Activated CD4-positive, alpha-beta T cell treated with anti-CD3 and anti-CD28 coated beads, Interleukin-2, amount 10 ng/mL, durations not matched to agents 7 days and 5 days (primary cell): ENCODE measurements around the gene BACH2. TPM values are rescaled to one million over a fixed set of nuclear protein-coding genes. Genes with fewer than 3 reads are reported as not detected.
A peak's percentile ranks its signal among the peaks of the same experiment; 100 is the strongest.
"Not testable (repeated sequence)": the region's sequence is repeated elsewhere in the genome, so short reads cannot be mapped to it uniquely, and the experiment has no call there.

Source experiments
- CTCF ChIA-PET: fragments of 350-600 bp; sonication (Branson Sonifier 250); formaldehyde crosslinking; loops from one replicate; lab custom pipeline; 2021; ENCODE audit warnings: antibody characterized with exemption; lab: Charles Lee
- POLR2A ChIA-PET: fragments of 350-600 bp; sonication (Branson Sonifier 250); formaldehyde crosslinking; loops from one replicate; lab custom pipeline; 2021; ENCODE audit warnings: antibody characterized with exemption; lab: Charles Lee
- DNase-seq: peaks from one replicate; pipeline ENCODE4 v3.0.0-alpha.2; 2020
- H3K27ac Mint-ChIP-seq: one replicate; pipeline ENCODE4 v1.8.0; 2021; ENCODE audit warnings: mild to moderate bottlenecking, moderate library complexity, mixed read lengths
- H3K27me3 Mint-ChIP-seq: one replicate; pipeline ENCODE4 v1.8.0; 2021; ENCODE audit warnings: mixed read lengths
- H3K36me3 Mint-ChIP-seq: one replicate; pipeline ENCODE4 v1.8.0; 2021; ENCODE audit warnings: low read depth, mixed read lengths
- H3K4me1 Mint-ChIP-seq: one replicate; pipeline ENCODE4 v1.8.0; 2021; ENCODE audit warnings: mixed read lengths
- H3K4me3 Mint-ChIP-seq: one replicate; pipeline ENCODE4 v1.8.0; 2021; ENCODE audit warnings: mild to moderate bottlenecking, moderate library complexity, mixed read lengths
- H3K9me3 Mint-ChIP-seq: one replicate; pipeline ENCODE4 v1.8.0; 2021; ENCODE audit warnings: mixed read lengths
- total RNA-seq, 2 experiments: library from RNA; stranded (reverse); gene quantifications; one replicate each; pipeline ENCODE4 v1.2.3, GENCODE V29; 2021

Gene BACH2
- total RNA-seq, 2 experiments from 2014 or later, result 59.4 to 61.6 TPM

DNA sequence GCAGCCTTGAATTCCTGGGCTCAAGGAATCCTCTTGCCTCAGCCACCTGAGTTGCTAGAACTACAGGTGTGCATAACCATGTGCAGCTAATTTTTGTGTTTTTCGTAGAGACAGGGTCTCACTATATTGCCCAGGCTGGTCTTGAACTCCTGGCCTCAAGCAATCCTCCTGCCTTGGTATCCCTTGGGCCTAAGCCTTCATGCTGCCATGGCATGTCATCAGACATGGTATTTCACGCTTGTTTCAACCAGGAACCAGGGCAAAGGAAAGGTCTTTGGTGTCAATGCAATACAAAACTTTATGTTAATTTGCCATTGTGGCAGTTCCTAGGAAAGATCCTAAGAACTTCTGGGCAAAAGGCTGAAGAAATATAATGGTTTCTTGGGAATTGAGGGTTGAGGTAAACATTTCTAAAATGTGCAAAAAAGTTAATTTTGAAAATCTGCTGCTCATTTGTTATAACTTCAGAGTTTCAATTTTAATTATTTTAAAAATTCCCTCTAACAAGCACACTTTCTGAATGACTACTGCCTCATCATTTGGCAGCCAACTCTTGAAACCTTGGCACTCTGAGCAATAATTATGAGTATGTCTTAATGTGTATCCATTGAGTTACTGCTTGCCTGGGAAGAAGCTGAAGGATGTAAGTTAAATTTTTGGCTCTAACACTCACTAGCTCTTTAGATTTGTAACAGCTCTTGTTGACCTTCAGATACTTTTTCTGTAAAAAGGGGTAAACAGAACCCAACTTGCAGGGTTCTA is 248.3 kb downstream of the BACH2 start:
- ChIA-PET CTCF (interaction anchor here (1.5 kb wide), 1 partner anchor 20 kb away, joined by 4 read pairs; no protein-coding TSS in a partner anchor), POLR2A (interaction anchor here (0.6 kb wide), 1 partner anchor 32 kb away, joined by 3 read pairs; no protein-coding TSS in a partner anchor)
- peaks cover 37% of the 10 kb centered on the region for H3K36me3 Mint-ChIP-seq
- H3K27ac Mint-ChIP-seq, result no peak overlapping the region
- peaks cover 10% of the 10 kb centered on the region for H3K9me3 Mint-ChIP-seq
- H3K4me1 Mint-ChIP-seq, result peaks cover 38% of the 10 kb centered on the region
- no peaks in the 10 kb centered on the region for H3K27me3 Mint-ChIP-seq
- no peak overlapping the region for H3K4me3 Mint-ChIP-seq
- DNase-seq, result no peak

DNA sequence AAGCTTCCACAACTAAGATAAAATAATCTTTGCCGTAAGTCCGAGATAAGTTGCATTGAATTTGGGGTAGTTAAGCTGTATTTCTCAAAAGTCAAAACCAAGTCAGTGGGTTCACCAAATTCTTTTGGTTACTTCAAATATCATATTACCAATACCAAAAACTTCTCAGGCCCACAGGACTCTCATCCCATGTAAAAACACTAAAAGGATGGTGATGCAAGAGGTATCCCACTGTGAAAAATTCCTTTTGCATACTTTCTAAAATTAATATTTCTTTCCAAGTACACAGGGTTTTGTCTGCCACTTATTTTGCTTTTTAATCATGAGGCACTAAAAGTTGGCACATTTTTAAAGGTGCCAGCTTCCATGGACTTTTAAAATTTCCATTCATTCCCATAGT is 251.1 kb downstream of the BACH2 start:
- H3K36me3 Mint-ChIP-seq, result peaks cover 24% of the 10 kb centered on the region
- POLR2A ChIA-PET, result no interaction called here
- H3K4me3 Mint-ChIP-seq, result no peak overlapping the region
- H3K27me3 Mint-ChIP-seq, result no peaks in the 10 kb centered on the region
- H3K4me1 Mint-ChIP-seq, result peaks cover 34% of the 10 kb centered on the region
- CTCF ChIA-PET, result interaction anchor here (0.7 to 1.6 kb wide), 2 partner anchors 12 to 35 kb away, joined by 3 to 4 read pairs; no protein-coding TSS in a partner anchor
- no peak overlapping the region for H3K27ac Mint-ChIP-seq
- no peaks in the 10 kb centered on the region for H3K9me3 Mint-ChIP-seq
- DNase-seq, result no peak

DNA sequence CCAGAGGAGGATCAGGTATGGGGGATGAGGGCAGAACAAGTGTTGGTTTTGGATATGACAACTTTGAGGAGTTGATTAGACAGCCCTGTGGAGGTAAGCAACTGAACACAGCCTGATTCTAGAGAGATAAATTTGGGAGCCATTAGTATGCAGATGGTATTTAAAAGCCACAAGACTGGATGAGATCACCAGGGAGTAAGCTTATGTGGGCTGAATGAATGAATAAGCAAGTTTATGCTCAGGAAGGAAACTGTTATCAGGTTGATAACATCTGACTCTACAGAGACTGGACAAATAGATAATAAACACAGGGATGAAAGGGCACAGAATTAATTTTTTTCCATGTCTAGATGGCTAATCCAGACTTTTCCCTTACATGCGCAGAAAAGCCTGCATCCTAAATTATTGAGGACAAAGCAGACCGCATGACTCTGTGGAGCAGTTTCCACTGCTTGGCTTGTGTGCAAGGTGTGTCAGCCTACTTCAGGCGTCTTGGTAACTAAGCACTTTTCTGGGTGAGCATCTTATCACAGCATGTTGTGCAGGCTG is 251.7 kb downstream of the BACH2 start:
- H3K27me3 Mint-ChIP-seq, result no peaks in the 10 kb centered on the region
- H3K36me3 Mint-ChIP-seq, result peaks cover 28% of the 10 kb centered on the region
- no peak overlapping the region for H3K27ac Mint-ChIP-seq
- no peaks in the 10 kb centered on the region for H3K9me3 Mint-ChIP-seq
- no peak for DNase-seq
- H3K4me1 Mint-ChIP-seq, result peaks cover 30% of the 10 kb centered on the region
- H3K4me3 Mint-ChIP-seq, result no peak overlapping the region
- ChIA-PET CTCF (interaction anchor here (1.4 to 1.8 kb wide), 4 partner anchors 11 to 348 kb away, joined by 3 to 4 read pairs (median 4); no protein-coding TSS in a partner anchor), POLR2A (no interaction called here)

DNA sequence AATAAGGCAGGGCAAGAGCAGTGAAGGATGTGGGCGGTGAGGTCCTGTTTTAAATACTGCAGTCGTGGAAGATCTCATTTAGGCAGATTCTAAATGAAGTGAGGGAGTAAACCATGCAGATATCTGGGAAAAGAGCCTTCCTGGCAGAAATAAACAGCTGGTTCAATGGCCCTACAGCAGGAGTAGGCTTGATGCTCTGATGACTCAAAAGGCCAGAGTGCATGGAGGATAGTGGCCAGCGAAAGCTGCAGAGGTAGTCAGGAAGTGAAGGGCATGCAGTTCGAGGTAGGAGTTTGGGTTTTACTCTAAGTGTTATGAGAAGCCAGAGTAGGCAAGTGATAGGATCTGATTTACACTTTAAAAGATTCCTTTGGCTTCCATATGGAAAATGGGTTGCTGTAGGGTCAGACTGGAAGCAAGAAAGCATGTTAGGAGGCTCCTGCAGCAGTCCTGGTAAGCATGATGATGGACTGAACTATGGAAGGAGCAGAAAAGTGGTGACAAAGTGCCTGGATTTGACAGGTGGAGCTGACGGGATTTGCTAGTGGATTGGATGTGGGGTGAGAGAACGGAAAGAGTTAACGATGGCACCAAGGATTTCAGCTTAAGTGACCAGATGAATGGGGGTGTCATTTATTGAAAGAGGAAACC is 252.3 kb downstream of the BACH2 start:
- POLR2A ChIA-PET, result no interaction called here
- DNase-seq, result no peak
- CTCF ChIA-PET, result interaction anchor here (1.4 to 1.8 kb wide), 4 partner anchors 11 to 349 kb away, joined by 3 to 4 read pairs (median 4); no protein-coding TSS in a partner anchor
- H3K4me3 Mint-ChIP-seq, result no peak overlapping the region
- no peaks in the 10 kb centered on the region for H3K9me3 Mint-ChIP-seq
- H3K36me3 Mint-ChIP-seq, result peaks cover 32% of the 10 kb centered on the region
- H3K27me3 Mint-ChIP-seq, result no peaks in the 10 kb centered on the region
- H3K27ac Mint-ChIP-seq, result no peak overlapping the region
- H3K4me1 Mint-ChIP-seq, result peaks cover 27% of the 10 kb centered on the region

GRCh38 chr6:90040931-90041330 is 255.7 kb downstream of the BACH2 start:
- Mint-ChIP-seq H3K4me3 (no peak overlapping the region), H3K4me1 (peaks cover 22% of the 10 kb centered on the region), H3K36me3 (peaks cover 41% of the 10 kb centered on the region), H3K27me3 (no peaks in the 10 kb centered on the region), H3K27ac (no peak overlapping the region), H3K9me3 (peaks cover 4% of the 10 kb centered on the region)
- POLR2A ChIA-PET, result no interaction called here
- no peak for DNase-seq
- CTCF ChIA-PET, result no interaction called here

- DNase-seq, result no peak
- Mint-ChIP-seq H3K9me3 (peaks cover 4% of the 10 kb centered on the region), H3K4me3 (no peak overlapping the region), H3K4me1 (peaks cover 30% of the 10 kb centered on the region), H3K27ac (peak overlapping the region; percentile 34), H3K27me3 (no peaks in the 10 kb centered on the region), H3K36me3 (peaks cover 48% of the 10 kb centered on the region)
- ChIA-PET CTCF (no interaction called here), POLR2A (no interaction called here)
Measured at GRCh38 chr6:90039911-90040310, 256.7 kb downstream of the BACH2 start.

- peaks cover 50% of the 10 kb centered on the region for H3K36me3 Mint-ChIP-seq
Measured at GRCh38 chr6:90038961-90039653, 257.5 kb downstream of the BACH2 start.

GRCh38 chr6:90036963-90037362 is 259.7 kb downstream of the BACH2 start:
- Mint-ChIP-seq H3K36me3 (peaks cover 66% of the 10 kb centered on the region), H3K27me3 (no peaks in the 10 kb centered on the region), H3K4me3 (no peak overlapping the region), H3K9me3 (peaks cover 10% of the 10 kb centered on the region), H3K4me1 (peaks cover 45% of the 10 kb centered on the region), H3K27ac (no peak overlapping the region)
- ChIA-PET CTCF (no interaction called here), POLR2A (no interaction called here)
- DNase-seq, result no peak

More at GRCh38 chr6:90038961-90039653, 257.5 kb downstream of the BACH2 start:
- peaks cover 34% of the 10 kb centered on the region for H3K4me1 Mint-ChIP-seq
- H3K27me3 Mint-ChIP-seq, result no peaks in the 10 kb centered on the region
- H3K27ac Mint-ChIP-seq, result no peak overlapping the region
- DNase-seq, result no peak
- CTCF ChIA-PET, result interaction anchor here (0.7 kb wide), 1 partner anchor 433 kb away, joined by 5 read pairs; no protein-coding TSS in a partner anchor
- no peak overlapping the region for H3K4me3 Mint-ChIP-seq
- peaks cover 4% of the 10 kb centered on the region for H3K9me3 Mint-ChIP-seq
- POLR2A ChIA-PET, result no interaction called here

- H3K27me3 Mint-ChIP-seq, result no peaks in the 10 kb centered on the region
- no peak for DNase-seq
- no peak overlapping the region for H3K4me3 Mint-ChIP-seq
- ChIA-PET POLR2A (no interaction called here), CTCF (interaction anchor here (0.6 kb wide), 1 partner anchor 428 kb away, joined by 3 read pairs; no protein-coding TSS in a partner anchor)
- peaks cover 10% of the 10 kb centered on the region for H3K9me3 Mint-ChIP-seq
- no peak overlapping the region for H3K27ac Mint-ChIP-seq
- peaks cover 64% of the 10 kb centered on the region for H3K36me3 Mint-ChIP-seq
- peaks cover 49% of the 10 kb centered on the region for H3K4me1 Mint-ChIP-seq
Measured at GRCh38 chr6:90035047-90035723, 261.5 kb downstream of the BACH2 start.

GRCh38 chr6:90033746-90034271 is 262.8 kb downstream of the BACH2 start:
- ChIA-PET POLR2A (no interaction called here), CTCF (interaction anchor here (0.9 kb wide), 1 partner anchor 11 kb away, joined by 4 read pairs; no protein-coding TSS in a partner anchor)
- no peak overlapping the region for H3K27ac Mint-ChIP-seq
- H3K4me3 Mint-ChIP-seq, result no peak overlapping the region
- H3K27me3 Mint-ChIP-seq, result no peaks in the 10 kb centered on the region
- H3K36me3 Mint-ChIP-seq, result peaks cover 66% of the 10 kb centered on the region
- H3K9me3 Mint-ChIP-seq, result peaks cover 7% of the 10 kb centered on the region
- peaks cover 63% of the 10 kb centered on the region for H3K4me1 Mint-ChIP-seq
- no peak for DNase-seq

DNA sequence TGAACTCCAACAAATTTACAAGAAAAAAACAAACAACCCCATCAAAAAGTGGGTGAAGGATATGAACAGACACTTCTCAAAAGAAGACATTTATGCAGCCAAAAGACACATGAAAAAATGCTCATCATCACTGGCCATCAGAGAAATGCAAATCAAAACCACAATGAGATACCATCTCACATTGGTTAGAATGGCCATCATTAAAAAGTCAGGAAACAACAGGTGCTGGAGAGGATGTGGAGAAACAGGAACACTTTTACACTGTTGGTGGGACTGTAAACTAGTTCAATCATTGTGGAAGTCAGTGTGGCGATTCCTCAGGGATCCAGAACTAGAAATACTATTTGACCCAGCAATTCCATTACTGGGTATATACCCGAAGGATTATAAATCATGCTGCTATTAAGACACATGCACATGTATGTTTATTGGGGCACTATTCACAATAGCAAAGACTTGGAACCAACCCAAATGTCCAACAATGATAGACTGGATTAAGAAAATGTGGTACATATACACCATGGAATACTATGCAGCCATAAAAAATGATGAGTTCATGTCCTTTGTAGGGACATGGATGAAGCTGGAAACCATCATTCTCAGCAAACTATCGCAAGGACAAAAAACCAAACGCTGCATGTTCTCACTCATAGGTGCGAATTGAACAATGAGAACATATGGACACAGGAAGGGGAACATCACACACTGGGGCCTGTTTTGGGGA is 264.0 kb downstream of the BACH2 start:
- H3K9me3 Mint-ChIP-seq, H3K27me3 Mint-ChIP-seq, H3K4me3 Mint-ChIP-seq, CTCF ChIA-PET, POLR2A ChIA-PET, H3K27ac Mint-ChIP-seq, DNase-seq: not testable (repeated sequence)
- H3K4me1 Mint-ChIP-seq, result peaks cover 69% of the 10 kb centered on the region
- H3K36me3 Mint-ChIP-seq, result peaks cover 64% of the 10 kb centered on the region
